NT2/D1 (cell line): ENCODE data around the gene RSPH4A.

Source experiments
- SUZ12 ChIP-seq: IDR thresholded peaks from 2 replicates; pipeline ENCODE4 v1.6.1; 2011; ENCODE audit not compliant: insufficient read length, insufficient read depth; ENCODE audit errors: extremely low read depth
- YY1 ChIP-seq: IDR thresholded peaks from 2 replicates; pipeline ENCODE4 v1.6.1; 2011; ENCODE audit not compliant: insufficient read length, insufficient read depth

DNA sequence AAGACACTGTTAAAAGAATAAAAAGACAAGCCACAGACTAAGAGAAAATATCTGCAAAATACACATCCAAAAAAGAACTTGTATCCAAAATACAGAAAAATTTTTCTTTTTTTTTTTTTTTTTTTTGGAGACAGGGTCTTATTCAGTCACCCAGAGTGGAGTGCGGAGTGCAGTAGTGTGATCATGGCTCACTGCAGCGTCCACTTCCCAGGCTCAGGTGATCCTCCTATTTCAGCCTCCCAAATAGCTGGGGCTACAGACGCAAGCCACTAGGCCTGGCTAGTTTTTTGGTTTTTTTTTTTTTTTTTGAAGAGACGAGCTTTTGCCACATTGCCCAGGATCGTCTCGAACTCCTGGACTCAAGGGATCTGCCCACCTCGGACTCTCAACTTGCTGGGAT, 49.2 kb downstream of the RSPH4A start:
- no peak for TF ChIP-seq SUZ12
- TF ChIP-seq YY1: no peak
